IMR-90 (cell line): ENCODE measurements around the gene ATP5F1B. TPM values are rescaled to one million over a fixed set of nuclear protein-coding genes. Genes with fewer than 3 reads are reported as not detected.

Experiments used
- ATAC-seq: fragments of 200-7000 bp; cut with Tn5 transposase; 2 replicates; pipeline ENCODE4 v1.9.1; 2020; ENCODE audit warnings: low read depth, mild to moderate bottlenecking, moderate library complexity
- BruUV-seq: library from RNA; stranded (reverse); fragments of 400-500 nt; replicated peaks from 2 replicates; lab custom pipeline; 2021; lab: Mats Ljungman, UMichigan
- CTCF ChIA-PET: fragments of 300-600 bp; formaldehyde crosslinking; extraction: SDS; loops from one replicate; lab custom pipeline; 2021; ENCODE audit warnings: antibody characterized with exemption; lab: Yijun Ruan, JAX
- POLR2A ChIA-PET: fragments of 300-600 bp; sonication (Branson Sonifier 250); formaldehyde crosslinking; loops from one replicate; lab custom pipeline; 2022; ENCODE audit warnings: antibody characterized with exemption; ENCODE audit not compliant: unreplicated experiment; lab: Charles Lee
- DNase-seq: peaks from one replicate; pipeline ENCODE4 v3.0.0; 2013
- H2AFZ ChIP-seq: replicated peaks from 2 replicates; pipeline ENCODE3; 2013; ENCODE audit warnings: low read length, mild to moderate bottlenecking; ENCODE audit not compliant: poor library complexity
- H2AK5ac ChIP-seq: 2 replicates; pipeline ENCODE4 v1.6.1; 2013; ENCODE audit warnings: low read depth, low read length, inconsistent platforms
- H2AK9ac ChIP-seq: replicated peaks from 2 replicates; pipeline ENCODE3; 2013; ENCODE audit warnings: mild to moderate bottlenecking, low read depth, low read length, moderate library complexity; ENCODE audit not compliant: poor library complexity
- H2BK120ac ChIP-seq: 2 replicates; pipeline ENCODE4 v1.6.1; 2013; ENCODE audit warnings: low read depth, low read length, inconsistent platforms
- H2BK15ac ChIP-seq: 3 replicates; pipeline ENCODE4 v1.6.1; 2013; ENCODE audit warnings: low read depth, low read length, inconsistent platforms
- H2BK20ac ChIP-seq: 2 replicates; pipeline ENCODE4 v1.6.1; 2013; ENCODE audit warnings: low read depth, mild to moderate bottlenecking, inconsistent platforms, low read length, moderate library complexity
- H2BK5ac ChIP-seq: 2 replicates; pipeline ENCODE4 v1.6.1; 2013; ENCODE audit warnings: mild to moderate bottlenecking, low read depth, low read length, inconsistent platforms; ENCODE audit not compliant: poor library complexity, severe bottlenecking
- H3K14ac ChIP-seq: replicated peaks from 2 replicates; pipeline ENCODE4 v1.6.1; 2013; ENCODE audit warnings: low read depth, low read length, inconsistent platforms
- H3K18ac ChIP-seq: 2 replicates; pipeline ENCODE4 v1.6.1; 2013; ENCODE audit warnings: low read depth, low read length, control low read depth
- H3K23ac ChIP-seq: 2 replicates; pipeline ENCODE4 v1.6.1; 2013; ENCODE audit warnings: low read depth, low read length, inconsistent platforms
- H3K27ac ChIP-seq: 2 replicates; pipeline ENCODE4 v1.5.1; 2013; ENCODE audit warnings: mild to moderate bottlenecking, control low read depth, low read length; ENCODE audit not compliant: insufficient read depth
- H3K27me3 ChIP-seq: 2 replicates; pipeline ENCODE4 v1.6.1; 2013; ENCODE audit warnings: low read length; ENCODE audit not compliant: control insufficient read depth, insufficient read depth
- H3K36me3 ChIP-seq: 2 replicates; pipeline ENCODE4 v1.6.1; 2013; ENCODE audit warnings: low read length, mixed read lengths; ENCODE audit not compliant: control insufficient read depth, insufficient read depth
- H3K4ac ChIP-seq: 2 replicates; pipeline ENCODE4 v1.6.1; 2013; ENCODE audit warnings: low read depth, low read length, inconsistent platforms
- H3K4me1 ChIP-seq: 2 replicates; pipeline ENCODE4 v1.6.1; 2013; ENCODE audit warnings: low read length, mixed read lengths; ENCODE audit not compliant: control insufficient read depth, insufficient read depth
- H3K4me2 ChIP-seq: 2 replicates; pipeline ENCODE4 v1.6.1; 2013; ENCODE audit warnings: low read depth, mild to moderate bottlenecking, control low read depth, low read length, moderate library complexity
- H3K4me3 ChIP-seq: 2 replicates; pipeline ENCODE4 v1.5.1; 2013; ENCODE audit warnings: low read depth, mild to moderate bottlenecking, control low read depth, low read length, moderate library complexity; ENCODE audit not compliant: insufficient read depth
- H3K56ac ChIP-seq: 2 replicates; pipeline ENCODE4 v1.6.1; 2013; ENCODE audit warnings: low read length, inconsistent platforms; ENCODE audit not compliant: insufficient read depth; ENCODE audit errors: extremely low read depth
- H3K79me1 ChIP-seq, 2 experiments: 2 replicates each; pipeline ENCODE4 v1.6.1; 2013; ENCODE audit warnings: low read length in 2 of 2, inconsistent platforms in 1 of 2, low read depth in 1 of 2
- H3K9ac ChIP-seq: 2 replicates; pipeline ENCODE4 v1.6.1; 2013; ENCODE audit warnings: low read depth, low read length, control low read depth
- H3K9me1 ChIP-seq: 2 replicates; pipeline ENCODE4 v1.6.1; 2013; ENCODE audit warnings: low read length, inconsistent platforms; ENCODE audit not compliant: insufficient read depth
- H3K9me3 ChIP-seq: 2 replicates; pipeline ENCODE4 v1.6.1; 2013; ENCODE audit warnings: low read length; ENCODE audit not compliant: control insufficient read depth, insufficient read depth
- H4K20me1 ChIP-seq: 2 replicates; pipeline ENCODE4 v1.6.1; 2013; ENCODE audit warnings: low read length, inconsistent platforms; ENCODE audit not compliant: insufficient read depth
- H4K5ac ChIP-seq: 2 replicates; pipeline ENCODE4 v1.6.1; 2013; ENCODE audit warnings: mild to moderate bottlenecking, low read depth, low read length, control low read depth
- H4K8ac ChIP-seq, 2 experiments: 2 replicates each; pipeline ENCODE4 v1.6.1; 2013; ENCODE audit warnings: low read depth in 2 of 2, low read length in 2 of 2, control low read depth in 1 of 2, inconsistent platforms in 1 of 2
- H4K91ac ChIP-seq: 2 replicates; pipeline ENCODE4 v1.6.1; 2013; ENCODE audit warnings: low read depth, low read length, inconsistent platforms; ENCODE audit not compliant: insufficient read depth
- BHLHE40 ChIP-seq: fragments of 150-350 bp; IDR thresholded peaks from 2 replicates; pipeline ENCODE4 v1.6.1; 2016; ENCODE audit warnings: mild to moderate bottlenecking, low read depth, low read length
- CEBPB ChIP-seq: IDR thresholded peaks from 2 replicates; pipeline ENCODE4 v1.6.1; 2012; ENCODE audit warnings: low read depth, low read length, improper control_type of control experiment
- CHD1 ChIP-seq: IDR thresholded peaks from 2 replicates; pipeline ENCODE4 v1.6.1; 2012; ENCODE audit warnings: low read depth, low read length, improper control_type of control experiment
- FOS ChIP-seq: fragments of 150-350 bp; IDR thresholded peaks from 2 replicates; pipeline ENCODE4 v1.6.1; 2016; ENCODE audit warnings: low read depth, low read length
- MAFK ChIP-seq: IDR thresholded peaks from 2 replicates; pipeline ENCODE4 v1.6.1; 2012; ENCODE audit warnings: low read depth, low read length, improper control_type of control experiment
- MAZ ChIP-seq: IDR thresholded peaks from 2 replicates; pipeline ENCODE4 v1.6.1; 2012; ENCODE audit warnings: low read depth, mild to moderate bottlenecking, low read length, improper control_type of control experiment, moderate library complexity, borderline replicate concordance
- MXI1 ChIP-seq: IDR thresholded peaks from 2 replicates; pipeline ENCODE4 v1.6.1; 2012; ENCODE audit warnings: low read depth, mild to moderate bottlenecking, low read length, moderate library complexity, borderline replicate concordance
- NFE2L2 ChIP-seq: fragments of 150-350 bp; IDR thresholded peaks from 2 replicates; pipeline ENCODE4 v1.6.1; 2016; ENCODE audit warnings: low read depth, mild to moderate bottlenecking, low read length
- POLR2A ChIP-seq: IDR thresholded peaks from 2 replicates; pipeline ENCODE4 v1.6.1; 2012; ENCODE audit warnings: mild to moderate bottlenecking, low read depth, low read length
- RAD21 ChIP-seq: IDR thresholded peaks from 2 replicates; pipeline ENCODE4 v1.6.1; 2012; ENCODE audit warnings: low read length, improper control_type of control experiment
- RCOR1 ChIP-seq: IDR thresholded peaks from 2 replicates; pipeline ENCODE4 v1.6.1; 2012; ENCODE audit warnings: mild to moderate bottlenecking, low read length, improper control_type of control experiment; ENCODE audit not compliant: insufficient replicate concordance
- RFX5 ChIP-seq: IDR thresholded peaks from 2 replicates; pipeline ENCODE4 v1.8.0; 2012; ENCODE audit warnings: low read depth, mild to moderate bottlenecking, low read length, moderate library complexity
- SMC3 ChIP-seq: fragments of 150-350 bp; IDR thresholded peaks from 2 replicates; pipeline ENCODE4 v1.6.1; 2016; ENCODE audit warnings: low read depth, mild to moderate bottlenecking, antibody characterized with exemption, low read length, moderate library complexity
- WGBS, 2 experiments: methylation state at CpG; one replicate each; pipeline versions ENCODE4 v1.1.5 to v1.1.7; 2013; ENCODE audit warnings: missing lambda C conversion rate in 2 of 2; ENCODE audit not compliant: insufficient read length in 1 of 2; ENCODE audit errors: extremely low coverage in 2 of 2; 5-methylcytosine and 5-hydroxymethylcytosine counted together
- dilution Hi-C: fragments of 300-500 bp; cut with HindIII; formaldehyde crosslinking; loops from one replicate; pipeline ENCODE4 v1.14.3; 2018; ENCODE audit warnings: low sequenced_read_pairs; ENCODE audit not compliant: unreplicated experiment
- in situ Hi-C: fragments of 300-500 bp; cut with MboI; formaldehyde crosslinking; loops from 3 replicates; pipeline ENCODE4 v1.14.3; 2019; ENCODE audit warnings: low sequenced_read_pairs, inconsistent platforms, mixed read lengths
- intact Hi-C: fragments of 100-400 bp; cut with micrococcal nuclease; formaldehyde crosslinking; loops from 2 replicates; pipeline ENCODE4 v1.10.0; 2022
- polyA plus RNA-seq, 3 experiments: library from polyadenylated mRNA; depleted of rRNA; stranded (reverse); fragments of >200 nt; gene quantifications; 2 replicates each; pipeline ENCODE4 v1.2.3, GENCODE V29; 2012; ENCODE audit warnings: low replicate concordance in 1 of 3
- total RNA-seq: library from RNA; depleted of rRNA; stranded (reverse); fragments of >200 nt; gene quantifications from 2 replicates; pipeline ENCODE4 v1.2.3, GENCODE V29; 2012
- TF ChIP-seq, protein P1 (sequence below): fragments of 150-350 bp; IDR thresholded peaks from 2 replicates; pipeline ENCODE4 v1.6.1; 2017; ENCODE audit warnings: mild to moderate bottlenecking, antibody characterized with exemption, low read length, low read depth
- TF ChIP-seq, protein P2 (sequence below): conservative IDR thresholded peaks from 2 replicates; pipeline ENCODE4 v1.5.1; 2012; ENCODE audit warnings: mild to moderate bottlenecking, low read depth, low read length, improper control_type of control experiment

Gene ATP5F1B
- total and polyA plus RNA-seq, 2 of the 4 experiments (the other 2 are of a cell fraction): 812 to 915 TPM

DNA sequence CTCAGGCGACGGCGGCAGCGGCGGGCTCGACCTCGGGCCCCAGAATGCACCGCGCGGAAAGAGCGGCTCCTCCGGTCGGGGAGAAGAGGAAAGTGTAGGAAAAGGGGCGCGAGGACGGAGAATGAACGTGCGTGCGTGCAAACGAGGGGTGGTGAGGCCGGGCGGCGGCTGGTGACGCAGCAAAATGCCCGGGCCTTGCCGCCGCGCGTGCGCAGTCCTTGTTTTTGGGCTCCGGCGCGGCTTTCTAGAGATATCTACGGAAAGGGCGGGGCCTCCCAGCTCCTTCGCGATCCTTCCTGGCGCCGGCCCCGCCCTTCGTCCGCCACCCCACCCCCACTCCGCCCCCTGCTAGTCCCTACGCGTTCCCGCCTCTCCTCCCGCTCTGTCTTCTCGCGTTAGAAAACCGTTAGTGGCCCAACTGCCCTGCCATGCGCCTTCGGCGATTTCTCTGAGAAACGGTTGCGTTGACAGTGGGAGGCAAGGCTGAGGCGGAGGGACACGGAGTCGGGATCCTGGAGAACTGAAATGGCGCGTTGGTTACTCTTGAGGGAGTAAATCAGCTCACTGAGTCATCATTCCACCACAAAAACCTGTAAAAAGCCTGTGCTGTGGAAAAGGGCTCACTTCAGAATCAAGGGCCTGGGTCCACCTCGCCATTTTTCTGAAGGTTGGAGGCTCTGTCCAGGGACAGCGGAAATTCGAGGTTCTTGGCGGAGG lies 42.5 kb upstream of the ATP5F1B start, which contains the start of gene PTGES3:
Gene PTGES3, minus strand, starts transcription at position 156 of the 717 bp plus-strand sequence. CDS start 285 bp downstream, outside the sequence.
- peak; percentile 96 for DNase-seq
- H2AFZ ChIP-seq: peak within 1 kb of the TSS; percentile 90
- peak within 1 kb of the TSS; percentile 96 for H3K14ac ChIP-seq
- H2BK120ac ChIP-seq: peak within 1 kb of the TSS; percentile 66
- H2AK5ac ChIP-seq: peak within 1 kb of the TSS; percentile 95
- peak within 1 kb of the TSS; percentile 81 for H4K5ac ChIP-seq
- peak within 1 kb of the TSS; percentile 97 for H2AK9ac ChIP-seq
- H3K27me3 ChIP-seq: no peaks in the 10 kb centered on the region
- peak within 1 kb of the TSS; percentile 92 for H3K4ac ChIP-seq
- H3K4me2 ChIP-seq: peak within 1 kb of the TSS; percentile 82
- CTCF ChIA-PET: interaction anchor here (2.2 kb wide), 1 partner anchor 52 kb away, joined by 7 read pairs; no protein-coding TSS in a partner anchor
- peaks cover 6 to 15% of the 10 kb centered on the region in 2 experiments; a peak in 3 of 4 replicates for H3K79me1 ChIP-seq
- no peaks in the 10 kb centered on the region for H3K9me1 ChIP-seq
- peaks cover 6% of the 10 kb centered on the region for H3K4me1 ChIP-seq
- H3K27ac ChIP-seq: peak within 1 kb of the TSS; percentile 99
- WGBS, 2 experiments: 1% methylated on average over 12 of the region's 64 CpGs; no CpG with 5 or more reads in 1 of the 2 experiments
- no TSS peak for BruUV-seq
- H2BK15ac ChIP-seq: peak within 1 kb of the TSS; percentile 13; the same call in 1 of the 3 replicates
- H2BK20ac ChIP-seq: 0 out of 2 replicates have a peak within 1 kb of the TSS, but pooled peaks have one; percentile 28
- dilution Hi-C loops: no loop called here
- peak within 1 kb of the TSS; percentile 96 to 99 for H4K8ac ChIP-seq
- peak within 1 kb of the TSS; percentile 99 for H3K23ac ChIP-seq
- H2BK5ac ChIP-seq: peak within 1 kb of the TSS; percentile 84
- peak within 1 kb of the TSS; percentile 59 for H3K18ac ChIP-seq
- peak within 1 kb of the TSS; percentile 89 for H4K91ac ChIP-seq
- peak within 1 kb of the TSS; percentile 97 for H3K56ac ChIP-seq
- intact Hi-C loops: loop anchor here (1.0 kb wide), 2 partner anchors 37 to 51 kb away; partner anchors contain the start of gene NACA
- H3K4me3 ChIP-seq: peak within 1 kb of the TSS; percentile 93
- POLR2A ChIA-PET: interaction anchor here (0.6 to 1.3 kb wide), 9 partner anchors 11 to 345 kb away, joined by 3 to 8 read pairs (median 4); partner anchors contain the start of gene NACA
- peak within 1 kb of the TSS; percentile 98 for H3K9ac ChIP-seq
- H3K36me3 ChIP-seq: no peaks in the 10 kb centered on the region; the same call in none of the 2 replicates
- H3K9me3 ChIP-seq: no peaks in the 10 kb centered on the region
- in situ Hi-C loops: no loop called here
- peak; percentile 94 for ATAC-seq
- H4K20me1 ChIP-seq: peaks cover 39% of the 10 kb centered on the region
- TF ChIP-seq RCOR1 (no peak), RFX5 (no peak), FOS (no peak), MXI1 (peak; percentile 99), MAZ (peak; percentile 69; the same call in 1 of the 2 replicates), POLR2A (peak; percentile 85), SMC3 (no peak), MAFK (peak; percentile 58; the same call in 1 of the 2 replicates), RAD21 (no peak), CEBPB (peak; percentile 27; the same call in 1 of the 2 replicates), CHD1 (no peak), BHLHE40 (peak; percentile 68), NFE2L2 (peak; percentile 91)
- TF ChIP-seq, protein P1, sequence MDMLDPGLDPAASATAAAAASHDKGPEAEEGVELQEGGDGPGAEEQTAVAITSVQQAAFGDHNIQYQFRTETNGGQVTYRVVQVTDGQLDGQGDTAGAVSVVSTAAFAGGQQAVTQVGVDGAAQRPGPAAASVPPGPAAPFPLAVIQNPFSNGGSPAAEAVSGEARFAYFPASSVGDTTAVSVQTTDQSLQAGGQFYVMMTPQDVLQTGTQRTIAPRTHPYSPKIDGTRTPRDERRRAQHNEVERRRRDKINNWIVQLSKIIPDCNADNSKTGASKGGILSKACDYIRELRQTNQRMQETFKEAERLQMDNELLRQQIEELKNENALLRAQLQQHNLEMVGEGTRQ: 0 out of 2 replicates have a peak, but pooled peaks have one; percentile 32
- TF ChIP-seq, protein P2, sequence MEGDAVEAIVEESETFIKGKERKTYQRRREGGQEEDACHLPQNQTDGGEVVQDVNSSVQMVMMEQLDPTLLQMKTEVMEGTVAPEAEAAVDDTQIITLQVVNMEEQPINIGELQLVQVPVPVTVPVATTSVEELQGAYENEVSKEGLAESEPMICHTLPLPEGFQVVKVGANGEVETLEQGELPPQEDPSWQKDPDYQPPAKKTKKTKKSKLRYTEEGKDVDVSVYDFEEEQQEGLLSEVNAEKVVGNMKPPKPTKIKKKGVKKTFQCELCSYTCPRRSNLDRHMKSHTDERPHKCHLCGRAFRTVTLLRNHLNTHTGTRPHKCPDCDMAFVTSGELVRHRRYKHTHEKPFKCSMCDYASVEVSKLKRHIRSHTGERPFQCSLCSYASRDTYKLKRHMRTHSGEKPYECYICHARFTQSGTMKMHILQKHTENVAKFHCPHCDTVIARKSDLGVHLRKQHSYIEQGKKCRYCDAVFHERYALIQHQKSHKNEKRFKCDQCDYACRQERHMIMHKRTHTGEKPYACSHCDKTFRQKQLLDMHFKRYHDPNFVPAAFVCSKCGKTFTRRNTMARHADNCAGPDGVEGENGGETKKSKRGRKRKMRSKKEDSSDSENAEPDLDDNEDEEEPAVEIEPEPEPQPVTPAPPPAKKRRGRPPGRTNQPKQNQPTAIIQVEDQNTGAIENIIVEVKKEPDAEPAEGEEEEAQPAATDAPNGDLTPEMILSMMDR: no peak
